Activated CD8-positive, alpha-beta memory T cell treated with anti-CD3 and anti-CD28 coated beads for 1 hour (primary cell): ENCODE results near the gene NANS.

Source experiments
- DNase-seq, 2 donors: peaks; one replicate each; pipeline ENCODE4 v3.0.0-alpha.2; 2020; ENCODE audit warnings: low read depth in 1 of 2; ENCODE audit errors: extremely low read depth in 1 of 2

Gene NANS

DNA sequence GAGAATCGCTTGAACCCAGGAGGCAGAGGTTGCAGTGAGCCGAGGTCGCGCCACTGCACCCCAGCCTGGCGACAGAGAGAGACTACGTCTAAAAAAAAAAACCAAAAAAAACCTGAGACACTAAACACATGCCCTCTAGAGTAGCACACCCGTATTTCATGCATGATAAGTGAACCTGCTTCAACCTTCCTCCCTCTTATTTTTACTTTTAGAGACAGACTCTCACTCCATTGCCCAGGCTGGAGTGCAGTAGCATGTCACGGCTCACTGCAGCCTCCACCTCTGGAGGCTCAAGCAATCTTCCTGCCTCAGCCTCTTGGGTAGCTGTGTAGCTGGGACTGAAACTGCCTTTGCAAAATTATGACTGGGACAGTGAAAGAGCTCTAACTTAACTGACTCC is 17.6 kb upstream of the NANS start:
- no peak for DNase-seq

DNA sequence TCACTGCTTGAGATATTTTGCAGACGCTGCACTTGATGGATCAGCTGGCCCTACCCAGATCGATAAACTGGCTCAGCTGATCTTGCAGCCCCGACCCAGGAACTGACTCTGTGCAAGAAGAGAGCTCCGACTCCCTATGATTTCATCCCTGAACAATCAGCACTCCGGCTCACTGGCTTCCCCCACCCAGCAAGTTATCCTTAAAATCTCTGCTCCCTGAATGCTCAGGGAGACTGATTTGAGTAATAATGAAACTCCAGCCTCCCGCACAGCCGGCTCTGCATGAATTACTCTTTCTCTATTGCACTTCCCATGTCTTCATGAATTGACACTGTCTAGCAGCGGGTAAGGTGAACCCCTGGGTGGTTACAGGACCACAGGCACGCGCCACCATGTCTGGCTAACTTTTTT is 16.9 kb upstream of the NANS start:
- DNase-seq: no peak

DNA sequence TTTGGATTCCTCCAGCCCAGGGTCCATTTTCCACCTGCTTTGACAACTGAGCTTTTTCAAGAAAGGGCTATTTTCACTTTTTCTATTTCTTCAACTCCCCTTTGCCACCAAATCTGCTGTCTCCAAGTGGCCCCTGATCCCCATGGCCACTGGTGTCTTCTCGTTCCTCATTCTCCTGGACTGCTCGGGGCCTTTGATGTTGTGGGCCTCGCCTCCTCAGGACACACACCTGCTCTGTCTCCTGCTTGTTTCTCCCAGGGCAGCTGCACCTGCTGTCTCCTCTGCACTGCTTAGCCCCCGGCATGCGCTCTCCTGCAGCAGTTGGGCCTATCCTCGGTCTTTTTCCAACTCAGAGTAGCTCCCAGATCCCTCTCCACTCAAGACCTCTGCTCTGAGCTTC is 16.3 kb upstream of the NANS start:
- no peak for DNase-seq

DNA sequence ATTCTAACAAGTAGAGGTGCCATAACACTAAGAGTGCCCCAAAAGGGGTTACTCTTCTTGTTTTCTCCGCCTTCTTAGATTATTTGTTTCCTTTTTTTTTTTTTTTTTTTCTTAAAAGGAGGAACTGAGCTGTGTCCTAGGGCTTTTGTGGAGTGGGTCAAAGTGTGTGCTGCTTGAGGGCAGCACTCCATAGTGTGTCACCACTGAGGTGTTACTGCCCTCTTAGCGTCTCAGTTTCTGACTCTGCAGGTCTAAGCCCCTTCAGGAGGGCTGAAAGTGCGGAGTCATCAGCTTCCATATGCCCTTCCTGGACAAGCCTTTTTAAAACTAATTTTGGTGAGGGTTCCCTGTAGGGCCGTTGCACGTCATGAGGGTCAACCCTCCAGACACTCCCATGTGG is 12.6 kb upstream of the NANS start:
- no peak for DNase-seq

DNA sequence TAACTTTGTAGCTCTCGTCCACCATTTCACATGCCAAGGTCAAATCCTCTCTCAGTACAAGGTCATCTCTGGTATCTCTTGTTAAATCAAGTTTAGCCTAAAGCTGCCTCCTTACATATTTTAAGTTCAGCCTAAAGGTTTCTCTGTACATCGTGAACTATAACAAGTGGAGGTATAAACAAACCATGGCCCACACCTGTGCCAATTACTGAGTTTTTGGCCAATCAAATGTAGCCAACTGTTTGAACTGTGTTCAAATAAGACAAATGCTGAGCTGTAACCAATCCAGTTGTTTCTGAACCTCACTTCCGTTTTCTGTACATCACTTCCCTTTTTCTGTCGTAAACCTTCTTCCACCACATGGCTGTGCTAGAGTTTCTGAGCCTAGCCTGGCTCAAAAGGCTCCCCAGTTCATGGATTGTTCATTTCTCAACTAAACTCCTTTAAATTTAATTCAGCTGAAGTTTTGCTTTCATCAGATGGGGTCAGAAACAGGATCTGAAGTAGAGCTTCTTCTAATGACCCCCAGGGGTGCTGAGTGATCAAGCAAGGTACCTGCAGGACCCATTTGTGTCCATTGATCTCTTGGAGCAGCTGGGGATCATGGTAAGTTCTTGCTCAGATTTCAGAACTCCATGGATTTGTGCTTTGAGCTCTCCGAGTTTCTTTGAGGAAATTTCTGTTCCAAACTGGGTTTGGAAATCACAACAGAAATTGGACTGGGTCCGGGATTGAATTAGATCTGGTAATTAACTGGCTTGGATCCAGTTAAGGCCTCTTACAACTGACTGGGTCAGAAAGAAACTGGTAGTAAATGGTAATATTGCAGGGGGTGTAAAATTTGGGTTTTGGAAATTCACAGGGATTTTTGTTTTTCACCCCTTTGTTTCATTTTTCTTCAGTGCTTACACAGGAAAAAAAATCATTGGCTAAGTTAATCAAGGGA is 11.0 kb upstream of the NANS start:
- no peak for DNase-seq

DNA sequence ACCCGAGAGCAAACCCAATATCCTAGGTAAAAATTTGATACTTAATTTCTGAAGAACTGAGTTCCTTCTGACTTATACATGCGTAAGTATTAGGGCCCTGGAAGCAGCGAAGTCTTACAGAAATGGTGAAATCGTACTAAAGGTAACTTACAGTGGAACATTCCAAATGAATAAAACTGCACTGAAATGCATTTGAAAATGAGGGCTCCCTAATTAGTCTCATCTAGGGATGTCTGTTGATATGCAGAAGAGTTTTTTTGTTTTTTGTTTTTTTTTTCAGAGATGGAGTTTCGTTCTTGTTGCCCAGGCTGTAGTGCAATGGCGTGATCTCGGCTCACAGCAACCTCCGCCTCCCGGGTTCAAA is 10.4 kb upstream of the NANS start:
- no peak for DNase-seq

DNA sequence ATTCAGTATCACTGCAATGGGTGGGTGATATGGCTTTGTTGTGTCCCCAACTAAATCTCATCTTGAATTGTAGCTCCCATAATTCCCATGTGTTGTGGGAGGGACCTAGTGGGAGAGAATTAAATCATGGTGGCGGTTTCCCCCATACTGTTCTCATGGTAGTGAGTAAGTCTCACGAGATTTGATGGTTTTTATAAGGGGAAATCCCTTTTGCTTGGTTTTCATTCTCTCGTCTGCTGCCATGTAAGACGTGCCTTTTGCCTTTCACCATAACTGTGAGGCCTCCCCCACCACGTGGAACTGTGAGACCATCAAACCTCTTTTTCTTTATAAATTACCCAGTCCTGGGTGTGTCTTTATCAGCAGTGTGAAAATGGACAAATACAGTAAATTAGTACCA is 9.5 kb upstream of the NANS start:
- no peak for DNase-seq

DNA sequence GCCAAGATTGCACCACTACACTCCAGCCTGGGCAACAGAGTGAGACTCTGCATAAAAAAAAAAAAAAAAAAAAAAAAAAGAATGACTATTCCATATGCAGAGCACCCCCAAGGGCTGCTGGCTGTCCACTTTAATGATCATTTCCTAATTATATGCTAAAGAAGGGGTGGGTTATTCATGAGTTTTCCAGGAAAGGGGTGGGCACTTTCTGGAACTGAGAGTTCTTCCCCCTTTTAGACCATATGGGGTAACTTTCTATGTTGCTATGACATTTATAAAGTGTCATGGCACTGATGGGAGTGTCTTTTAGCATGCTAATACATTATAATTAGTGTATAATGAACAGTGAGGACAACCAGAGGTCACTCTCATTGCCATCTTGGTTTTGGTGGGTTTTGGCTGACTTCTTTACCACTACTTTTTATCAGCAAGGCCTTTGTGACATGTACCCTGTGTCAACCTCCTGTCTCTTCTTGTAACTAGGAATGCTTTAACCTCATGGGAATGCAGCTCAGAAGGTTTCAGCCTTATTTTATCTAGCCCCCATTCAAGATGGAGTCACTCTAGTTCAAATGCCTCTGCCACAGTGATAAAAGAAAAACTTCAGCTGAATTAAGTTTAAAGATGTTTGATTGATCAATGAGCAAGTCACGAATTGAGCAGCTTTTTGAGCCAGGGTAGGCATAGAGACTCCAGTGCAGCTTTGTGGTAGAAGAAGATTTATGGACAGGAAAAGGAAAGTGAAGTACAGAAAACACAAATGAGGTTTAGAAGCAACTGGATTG is 7.1 kb upstream of the NANS start:
- no peak for DNase-seq

DNA sequence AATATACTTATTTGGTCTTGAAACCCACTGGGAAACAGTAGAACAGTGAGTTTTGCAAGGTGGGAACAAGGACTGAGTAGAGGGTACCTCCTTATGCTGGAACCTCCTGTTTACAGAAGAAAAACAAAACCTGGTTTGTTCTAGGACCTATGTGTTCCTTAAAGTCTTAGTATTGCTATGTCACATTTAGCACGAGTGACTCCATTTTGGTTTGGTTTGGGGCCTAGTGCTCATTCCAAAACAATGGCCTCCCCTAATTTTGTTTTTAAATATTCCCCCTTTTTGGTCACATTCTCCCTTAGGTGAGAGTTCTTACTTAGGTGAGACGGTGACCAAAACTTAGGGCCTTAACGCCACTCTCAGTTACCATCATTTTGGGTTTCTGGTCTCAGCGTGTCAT is 6.2 kb upstream of the NANS start:
- no peak for DNase-seq

DNA sequence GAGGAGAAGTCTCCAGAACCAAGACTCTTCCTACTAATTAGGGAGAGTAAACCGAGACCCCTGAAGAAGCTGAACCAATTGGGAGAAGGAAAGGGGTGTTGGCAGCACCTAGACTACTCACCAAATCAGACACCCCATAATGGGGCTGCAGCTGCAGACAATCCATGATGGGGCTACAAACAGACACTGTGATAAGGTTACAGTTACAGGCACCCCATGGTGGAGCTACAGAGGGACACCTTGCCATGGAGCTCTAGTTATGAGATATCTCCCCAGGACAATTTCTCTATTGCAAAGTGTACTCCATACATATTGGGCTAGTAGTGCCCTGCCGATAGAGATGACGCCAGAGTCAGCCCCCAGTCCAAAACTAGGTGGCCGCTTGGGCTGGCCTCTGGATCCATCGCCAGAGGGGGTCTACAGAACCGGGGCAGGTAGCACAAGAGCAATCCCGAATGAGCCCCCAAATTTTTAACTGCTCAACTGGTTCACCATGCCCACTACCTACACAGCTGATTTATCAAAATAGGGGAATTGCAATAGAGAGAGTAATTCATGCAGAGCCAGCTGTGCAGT is 2.1 kb upstream of the NANS start:
- DNase-seq: no peak

DNA sequence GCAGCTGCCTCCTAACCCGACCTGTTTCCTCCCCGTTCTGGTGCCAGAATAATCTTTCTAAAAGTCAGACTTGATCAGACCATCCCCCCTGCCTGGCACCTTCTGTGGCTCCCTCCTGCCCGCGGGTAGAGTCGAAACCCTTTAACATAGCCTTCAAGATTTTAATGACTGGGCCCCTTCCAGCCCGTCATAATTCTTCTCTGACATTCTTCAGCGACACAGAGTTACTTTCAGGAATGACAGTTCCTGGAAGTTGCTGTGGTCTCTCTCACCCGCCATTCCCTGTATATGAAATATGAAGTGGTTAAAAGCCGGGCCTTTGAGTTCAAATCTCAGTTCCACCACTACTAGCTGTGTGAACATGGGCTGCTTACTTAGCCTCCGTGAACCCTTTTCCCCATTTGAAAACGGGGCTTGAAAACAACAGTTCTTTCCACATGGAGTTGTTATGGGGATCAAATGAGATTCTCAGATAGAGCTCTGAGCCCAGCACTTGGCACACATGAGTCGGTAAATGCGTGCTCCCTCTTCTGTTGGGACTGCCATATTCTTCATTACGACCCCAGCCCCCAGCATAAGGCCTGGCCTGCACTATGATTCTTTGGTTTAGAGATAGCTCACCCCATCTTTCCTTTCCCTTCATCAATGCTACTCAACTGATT is 737 bp downstream of the NANS start:
- no peak for DNase-seq

DNA sequence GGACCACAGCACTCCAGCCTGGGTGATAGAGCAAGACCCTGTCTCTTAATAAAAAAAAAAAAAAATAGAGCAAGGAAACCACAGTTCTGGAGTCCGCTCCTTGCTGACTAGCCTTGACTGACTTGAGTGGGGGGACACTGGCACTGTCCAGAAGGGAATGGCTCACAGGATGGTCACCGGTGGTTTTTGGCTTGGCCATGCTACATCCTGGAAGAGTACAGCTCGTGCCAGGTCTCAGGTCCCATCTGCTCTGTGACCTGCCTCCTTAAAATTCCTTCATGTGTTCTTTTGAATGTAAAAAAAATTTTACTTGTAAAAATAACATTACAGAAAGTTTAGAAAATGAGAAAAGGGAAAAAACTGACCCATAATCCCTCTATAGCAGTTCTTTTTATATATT is 5.6 kb downstream of the NANS start:
- DNase-seq: no peak

DNA sequence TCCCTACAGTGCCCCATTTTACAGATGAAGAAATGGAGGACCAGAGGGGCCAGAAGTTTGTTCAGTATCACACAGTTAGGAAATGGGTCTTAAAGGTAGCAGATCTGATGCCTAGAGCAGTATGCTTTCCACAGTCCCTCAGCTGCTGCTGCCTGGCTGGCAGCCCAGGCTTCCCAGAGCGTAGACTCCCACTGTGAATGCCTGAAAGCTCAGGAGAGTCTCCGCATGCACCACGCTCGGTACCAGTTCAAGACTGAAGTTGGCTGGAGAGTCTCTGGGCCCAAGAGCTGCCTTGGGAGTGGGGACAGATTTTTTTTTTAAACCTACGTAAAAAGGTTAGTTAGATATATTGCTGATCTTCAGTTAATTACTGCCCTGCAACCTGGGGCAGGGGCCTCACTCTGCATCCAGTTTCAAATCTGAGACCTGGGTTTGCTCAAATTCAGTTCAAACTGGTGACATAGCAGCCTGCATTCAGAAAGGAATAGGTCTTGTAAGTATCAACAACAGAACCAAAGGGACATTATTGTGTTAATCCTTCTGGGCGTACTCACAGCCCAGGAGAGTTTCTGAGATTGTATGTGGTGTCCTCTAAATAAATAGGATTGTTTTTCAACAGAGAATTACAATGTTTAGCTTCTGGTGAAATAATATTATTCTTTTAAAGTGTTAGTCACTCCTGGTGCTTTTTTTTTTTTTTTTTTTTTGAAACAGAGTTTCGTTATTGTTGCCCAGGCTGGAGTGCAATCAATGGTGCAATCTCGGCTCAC is 8.3 kb downstream of the NANS start:
- DNase-seq: no peak

DNA sequence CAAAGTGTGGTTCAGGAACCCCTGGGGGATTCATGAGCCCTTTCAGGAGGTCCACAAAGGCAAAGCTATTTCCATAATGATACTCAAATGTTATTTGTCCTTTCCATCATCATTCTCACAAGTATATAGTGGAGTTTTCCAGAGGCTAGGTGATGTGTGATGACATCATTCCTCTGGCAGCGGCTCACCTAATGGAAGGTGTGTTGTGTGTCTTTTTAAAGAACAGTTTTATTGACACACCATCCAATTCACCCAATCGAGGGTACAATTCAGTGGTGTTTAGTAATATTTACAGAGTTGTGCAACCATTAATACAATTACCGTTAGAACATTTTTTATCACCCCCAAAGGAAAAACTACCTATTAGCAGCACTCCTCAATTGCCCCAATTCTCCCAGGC is 9.7 kb downstream of the NANS start:
- no peak for DNase-seq

DNA sequence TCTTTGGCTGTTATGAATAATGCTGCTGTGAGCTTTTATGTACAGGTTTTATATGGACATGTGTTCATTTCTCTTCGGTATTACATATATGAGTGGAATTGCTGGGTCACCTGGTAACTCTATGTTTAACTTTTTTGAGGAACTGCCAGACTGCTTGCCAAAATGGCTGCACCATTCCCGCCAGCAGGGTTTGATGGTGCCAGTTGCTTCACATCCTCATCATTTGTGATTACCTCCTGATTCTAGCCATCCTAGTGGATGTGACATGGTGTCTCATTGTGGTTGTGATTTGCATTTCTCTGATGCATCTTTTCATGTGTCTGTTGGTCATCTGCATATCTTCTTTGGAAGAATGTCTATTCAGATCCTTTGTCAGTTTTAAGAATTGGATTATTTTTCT is 10.7 kb downstream of the NANS start:
- no peak for DNase-seq

DNA sequence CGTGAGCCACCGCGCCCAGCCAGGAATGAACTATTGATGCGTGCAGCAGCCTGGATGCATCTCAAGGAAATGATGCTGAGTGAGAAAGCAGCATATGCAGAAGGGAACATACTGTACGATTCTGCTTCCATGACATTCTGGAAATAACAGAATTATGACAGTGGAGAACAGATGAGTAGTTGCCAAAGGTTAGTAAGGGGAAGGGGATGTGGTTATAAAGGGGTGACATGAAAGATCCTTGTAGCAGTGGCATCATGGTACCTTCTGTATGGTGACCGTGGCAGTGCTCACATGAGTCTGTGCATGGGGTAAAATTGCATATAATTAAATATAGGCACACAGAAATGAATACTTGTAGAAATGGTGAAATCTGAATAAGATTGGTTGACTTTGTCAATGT is 13.0 kb downstream of the NANS start:
- no peak for DNase-seq

DNA sequence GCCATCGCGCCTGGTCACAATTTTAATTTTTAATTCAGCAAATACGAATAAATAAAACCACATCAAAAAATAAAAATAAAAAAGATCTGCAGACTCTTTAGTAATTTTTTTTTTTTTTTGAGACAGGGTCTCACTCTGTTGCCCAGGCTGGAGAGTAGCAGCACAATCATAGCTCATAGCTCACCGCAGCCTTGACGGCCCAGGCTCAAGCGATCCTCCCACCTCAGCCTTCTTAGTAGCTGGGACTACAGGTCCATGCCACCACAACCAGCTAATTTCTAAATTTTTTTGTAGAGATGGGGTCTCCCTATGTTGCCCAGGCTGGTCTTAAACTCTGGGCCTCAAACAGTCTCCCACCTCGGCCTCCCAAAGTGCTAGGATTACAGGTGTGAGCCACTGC is 14.2 kb downstream of the NANS start:
- no peak for DNase-seq

DNA sequence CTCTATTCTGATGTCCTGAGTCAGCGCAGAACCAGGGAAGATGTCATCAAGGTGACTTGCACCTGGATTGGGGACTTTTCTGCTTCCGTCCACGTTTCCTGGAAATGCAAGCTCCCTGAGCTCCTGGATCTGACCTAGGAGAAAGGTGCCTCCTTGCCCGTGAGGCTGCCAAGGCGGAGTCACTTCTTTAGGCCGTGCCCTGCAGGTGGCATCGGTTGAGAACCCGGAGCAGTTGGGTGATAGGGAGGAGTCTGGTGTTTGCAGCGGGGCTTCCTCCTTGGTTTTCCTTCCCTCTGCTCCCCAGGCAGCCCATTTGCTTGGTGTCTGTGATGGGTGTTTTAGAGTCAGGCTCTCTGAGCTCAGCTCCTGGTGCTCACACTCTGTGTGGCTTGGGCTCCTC is 15.2 kb downstream of the NANS start:
- no peak for DNase-seq

DNA sequence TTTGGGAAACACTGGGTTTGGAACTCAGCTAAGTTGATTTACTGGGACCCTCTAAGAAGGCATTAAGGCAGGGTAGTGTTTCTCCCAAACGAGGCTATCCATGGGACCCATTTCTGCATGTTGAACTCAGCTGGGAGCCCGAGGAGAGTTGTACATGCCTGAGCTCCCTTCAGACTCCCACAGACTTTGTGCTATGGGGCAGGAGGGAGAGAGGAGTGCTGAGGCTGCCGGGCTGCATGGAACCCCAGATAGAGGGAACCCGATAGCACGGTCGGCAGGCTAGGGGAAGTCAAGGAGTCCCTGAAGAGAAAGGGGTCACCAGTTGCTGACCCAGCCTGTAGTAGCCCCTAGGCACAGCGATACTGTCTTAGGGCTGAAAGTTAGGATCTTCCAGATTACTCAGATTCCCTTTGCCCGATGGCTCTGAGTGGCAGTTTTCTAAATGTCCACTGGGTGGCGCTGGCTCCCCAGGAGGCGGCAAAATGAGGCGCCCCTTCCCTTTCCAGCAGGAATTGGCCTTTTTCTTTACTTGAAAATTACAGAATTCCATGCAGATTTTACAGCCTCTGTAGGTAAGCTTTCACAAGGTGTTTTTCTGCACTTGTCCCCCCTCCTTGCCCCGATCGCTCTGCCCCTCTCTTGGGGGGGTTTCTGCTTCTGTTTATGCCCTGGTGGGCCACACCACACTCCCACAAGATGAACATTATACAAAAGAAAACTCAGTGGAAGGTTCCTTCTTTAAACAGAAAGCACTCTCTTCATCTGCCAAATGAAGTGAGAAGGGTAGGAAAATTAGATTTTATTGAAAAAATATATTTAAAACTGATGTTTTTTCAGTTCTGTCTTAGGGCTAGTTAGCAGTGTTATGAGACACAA is 17.8 kb downstream of the NANS start:
- DNase-seq: peak in 1 of 2 donors; percentile 56

DNA sequence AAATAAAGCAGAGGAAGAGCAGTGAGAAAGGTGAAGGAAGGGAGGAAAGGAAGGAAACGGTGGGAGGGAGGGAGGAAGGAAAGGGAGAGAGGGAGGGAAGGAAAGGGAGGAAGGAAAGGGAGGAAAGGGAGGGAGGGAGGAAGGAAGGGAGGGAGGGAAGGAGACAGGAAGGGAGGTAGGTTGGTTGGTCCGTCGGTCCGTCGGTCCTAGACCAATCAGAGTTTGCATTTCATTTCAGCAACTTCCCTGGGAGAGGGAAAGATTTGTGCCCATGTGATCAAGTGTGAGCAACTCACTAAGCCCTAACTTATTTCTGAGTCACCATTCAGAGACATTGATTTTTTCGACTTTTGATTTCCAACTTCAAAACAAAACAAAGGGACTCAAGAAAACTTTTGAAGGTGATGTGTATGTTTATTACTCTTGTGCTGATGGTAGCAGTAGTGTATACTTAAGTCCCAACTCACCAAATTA is 18.8 kb downstream of the NANS start:
- no peak for DNase-seq
